ENCODE measurements around the gene ATP12A. TPM values are rescaled to one million over a fixed set of nuclear protein-coding genes. Genes with fewer than 3 reads are reported as not detected.

ATP12A gene
- total RNA-seq, 4 donors from 2014 or later = not detected

GRCh38 chr13:24670174-24670573 lies 10.0 kb upstream of the ATP12A start:
- intact Hi-C loops (cut with DNase I; ENCODE audit: low total_unique reads) = no loop called here

DNA sequence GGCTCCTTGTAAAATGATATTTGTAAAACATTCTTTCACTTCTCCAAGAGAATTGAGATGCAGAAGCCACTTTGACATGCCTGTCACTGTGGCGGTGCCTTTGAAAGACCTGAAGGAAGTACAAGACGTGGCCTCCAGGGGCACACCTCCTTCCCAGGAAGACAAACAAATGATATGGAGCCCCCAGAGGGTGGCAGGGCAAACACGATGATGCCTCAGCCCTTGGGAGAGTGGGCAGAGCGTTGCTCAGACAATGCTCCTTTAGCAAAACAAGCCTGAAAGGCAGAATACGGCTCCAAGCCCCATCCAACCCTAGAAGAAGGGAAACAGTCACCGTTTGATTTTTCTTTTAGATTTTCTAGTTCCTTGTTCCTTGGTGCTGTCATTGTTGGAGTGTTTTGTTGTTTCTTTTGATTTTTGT lies 9.2 kb upstream of the ATP12A start:
- Histone ChIP-seq H3K4me1 (no peaks in the 10 kb centered on the region), H3K27me3 (no peaks in the 10 kb centered on the region), H3K9me3 (no peaks in the 10 kb centered on the region), H3K27ac (peak overlapping the region; percentile 77 to 81), H3K36me3 (no peaks in the 10 kb centered on the region), H3K4me3 (no peak overlapping the region)
- intact Hi-C loops (cut with DNase I; ENCODE audit: low total_unique reads) = no loop called here
- no peak for TF ChIP-seq CTCF (IDR thresholded peaks at IDR 0.05)
- TF ChIP-seq POLR2A (IDR thresholded peaks at IDR 0.05) = no peak
- DNase-seq = no peak

More at GRCh38 chr13:24670174-24670573, 10.0 kb upstream of the ATP12A start:
- DNase-seq = no peak
- TF ChIP-seq POLR2A (IDR thresholded peaks at IDR 0.05) (no peak), CTCF (IDR thresholded peaks at IDR 0.05) (no peak)
- no peaks in the 10 kb centered on the region for H3K4me1 ChIP-seq
- no peaks in the 10 kb centered on the region for H3K27me3 ChIP-seq
- no peak overlapping the region for H3K27ac ChIP-seq
- no peaks in the 10 kb centered on the region for H3K9me3 ChIP-seq
- no peak overlapping the region for H3K4me3 ChIP-seq
- no peaks in the 10 kb centered on the region for H3K36me3 ChIP-seq

DNA sequence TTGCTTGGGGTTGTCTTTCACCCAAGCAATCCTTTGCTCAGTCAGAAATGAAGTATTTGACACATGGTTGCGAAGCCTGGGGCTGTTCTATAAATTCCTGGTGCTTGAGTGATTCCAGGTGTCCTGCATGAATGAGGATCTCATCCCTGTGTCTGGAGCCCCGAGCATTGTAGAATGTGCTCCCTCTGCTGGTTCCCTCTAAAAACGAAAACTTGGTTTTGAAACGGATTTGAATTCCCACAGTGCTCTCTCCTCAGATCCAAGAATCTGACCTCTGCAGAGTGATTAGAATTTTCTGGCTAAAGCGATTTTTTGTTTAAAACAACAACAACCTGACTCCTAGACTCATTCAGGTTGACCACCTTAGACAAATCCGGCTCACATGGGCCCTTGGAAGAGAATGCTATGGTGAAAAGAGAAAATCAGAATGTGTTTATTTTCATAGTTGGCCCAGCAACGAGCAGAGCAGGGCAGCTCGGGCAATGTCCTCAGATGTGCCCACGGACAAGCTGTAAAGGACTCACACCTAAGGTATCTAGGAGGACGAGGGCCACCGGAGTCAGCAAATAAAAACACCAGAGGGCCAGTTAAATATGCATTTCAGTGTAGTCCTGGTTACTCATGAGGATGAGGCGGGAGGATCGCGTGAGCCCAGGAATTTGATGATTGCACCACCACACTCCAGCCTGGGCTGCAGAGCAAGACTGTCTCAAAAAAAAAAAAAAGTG lies 8.7 kb upstream of the ATP12A start:
- intact Hi-C loops (cut with DNase I; ENCODE audit: low total_unique reads) = no loop called here

GRCh38 chr13:24672141-24673132 lies 7.8 kb upstream of the ATP12A start:
- H3K27me3 ChIP-seq = no peaks in the 10 kb centered on the region
- no peaks in the 10 kb centered on the region for H3K9me3 ChIP-seq
- H3K4me3 ChIP-seq = no peak overlapping the region
- TF ChIP-seq CTCF (IDR thresholded peaks at IDR 0.05) (no peak), POLR2A (IDR thresholded peaks at IDR 0.05) (no peak)
- H3K36me3 ChIP-seq = no peaks in the 10 kb centered on the region
- DNase-seq = no peak
- H3K27ac ChIP-seq = peak overlapping the region; percentile 77 to 81
- intact Hi-C loops (cut with DNase I; ENCODE audit: low total_unique reads) = no loop called here
- no peaks in the 10 kb centered on the region for H3K4me1 ChIP-seq

More for the DNA sequence above, 8.7 kb upstream of the ATP12A start:
- no peak overlapping the region for H3K4me3 ChIP-seq
- no peaks in the 10 kb centered on the region for H3K36me3 ChIP-seq
- H3K27ac ChIP-seq = peak overlapping the region; percentile 77 to 81
- peak; percentile 55 to 71 for DNase-seq
- no peaks in the 10 kb centered on the region for H3K27me3 ChIP-seq
- H3K9me3 ChIP-seq = no peaks in the 10 kb centered on the region
- no peaks in the 10 kb centered on the region for H3K4me1 ChIP-seq
- peak; percentile 46 to 60 (median 52) for TF ChIP-seq CTCF (IDR thresholded peaks at IDR 0.05)
- TF ChIP-seq POLR2A (IDR thresholded peaks at IDR 0.05) = no peak
